Fibroblast of the aortic adventitia (primary cell): Measurements from ENCODE around the gene ATP11A. TPM values are rescaled to one million over a fixed set of nuclear protein-coding genes. Genes with fewer than 3 reads are reported as not detected.

ENCODE experiments used
- DNase-seq: peaks from one replicate; pipeline ENCODE4 v3.0.0-alpha.2; 2010; ENCODE audit warnings: low read depth
- H3K4me3 ChIP-seq: 2 replicates; pipeline ENCODE4 v1.5.1; 2011; ENCODE audit warnings: low read depth, mild to moderate bottlenecking, control low read depth, low read length, moderate library complexity
- total RNA-seq: library from RNA; depleted of rRNA; stranded (reverse); fragments of >200 nt; gene quantifications from 2 replicates; pipeline ENCODE4 v1.2.3, GENCODE V29; 2012; ENCODE audit warnings: low replicate concordance
- TF ChIP-seq, protein P1 (sequence below): IDR thresholded peaks from 2 replicates; pipeline ENCODE4 v1.5.1; 2011; ENCODE audit warnings: mild to moderate bottlenecking, low read length, control low read depth, inconsistent platforms; ENCODE audit not compliant: insufficient read depth

Gene ATP11A
- 8.9 and 14.0 TPM in 2 replicates for total RNA-seq

DNA sequence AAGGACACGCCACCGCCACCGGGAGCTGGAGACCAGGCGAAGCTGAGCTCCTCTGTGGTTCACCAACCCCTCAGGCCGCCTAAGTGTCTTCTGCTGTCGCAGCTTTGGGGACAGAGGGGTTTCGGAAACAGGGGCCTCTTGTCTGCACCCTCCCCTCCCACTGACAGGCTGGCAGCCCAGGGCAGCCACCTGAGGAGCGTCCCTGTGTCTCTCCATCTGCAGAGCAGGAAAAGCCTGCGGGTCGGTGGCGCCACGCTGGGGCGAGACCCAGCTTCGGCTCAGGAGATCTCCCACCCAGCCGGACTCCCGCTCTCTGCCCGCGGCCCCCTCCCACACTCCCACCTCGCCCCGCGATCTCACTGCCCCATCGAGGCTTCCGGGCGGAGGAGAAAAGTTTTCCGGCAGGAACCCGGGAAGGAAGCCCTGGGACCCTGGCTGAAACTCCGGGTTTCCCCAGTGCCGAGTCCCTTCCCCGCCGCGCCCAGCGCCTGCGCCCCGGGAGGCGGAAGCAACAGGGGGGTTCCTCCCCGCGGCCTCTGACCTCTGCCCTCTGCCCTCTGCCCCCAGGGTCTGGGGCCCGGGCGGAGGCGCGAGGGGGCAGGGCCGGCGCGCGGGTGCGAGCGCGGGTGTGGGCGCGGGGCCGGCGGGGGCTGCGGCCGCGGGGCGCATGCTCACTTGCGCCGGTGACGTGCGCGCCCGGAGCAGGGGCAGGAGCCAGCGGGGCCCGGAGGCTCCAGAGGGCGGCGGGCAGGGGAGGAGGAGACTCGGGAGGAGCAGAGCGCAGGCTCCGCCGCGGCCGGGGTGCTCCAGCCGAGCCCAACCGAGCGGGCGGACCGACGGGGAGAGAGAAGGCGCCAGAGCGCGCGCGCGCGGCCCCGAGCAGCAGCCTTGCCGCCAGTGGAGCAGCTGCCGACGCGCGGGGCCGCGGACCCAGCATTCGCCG, at the start of gene ATP11A:
ATP11A (plus strand) TSS at position 736 of the 943 bp plus-strand sequence. CDS start 379 bp downstream, outside the sequence.
- TF ChIP-seq, protein P1, sequence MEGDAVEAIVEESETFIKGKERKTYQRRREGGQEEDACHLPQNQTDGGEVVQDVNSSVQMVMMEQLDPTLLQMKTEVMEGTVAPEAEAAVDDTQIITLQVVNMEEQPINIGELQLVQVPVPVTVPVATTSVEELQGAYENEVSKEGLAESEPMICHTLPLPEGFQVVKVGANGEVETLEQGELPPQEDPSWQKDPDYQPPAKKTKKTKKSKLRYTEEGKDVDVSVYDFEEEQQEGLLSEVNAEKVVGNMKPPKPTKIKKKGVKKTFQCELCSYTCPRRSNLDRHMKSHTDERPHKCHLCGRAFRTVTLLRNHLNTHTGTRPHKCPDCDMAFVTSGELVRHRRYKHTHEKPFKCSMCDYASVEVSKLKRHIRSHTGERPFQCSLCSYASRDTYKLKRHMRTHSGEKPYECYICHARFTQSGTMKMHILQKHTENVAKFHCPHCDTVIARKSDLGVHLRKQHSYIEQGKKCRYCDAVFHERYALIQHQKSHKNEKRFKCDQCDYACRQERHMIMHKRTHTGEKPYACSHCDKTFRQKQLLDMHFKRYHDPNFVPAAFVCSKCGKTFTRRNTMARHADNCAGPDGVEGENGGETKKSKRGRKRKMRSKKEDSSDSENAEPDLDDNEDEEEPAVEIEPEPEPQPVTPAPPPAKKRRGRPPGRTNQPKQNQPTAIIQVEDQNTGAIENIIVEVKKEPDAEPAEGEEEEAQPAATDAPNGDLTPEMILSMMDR: no peak
- peak; percentile 89 for DNase-seq
- H3K4me3 ChIP-seq: peak within 1 kb of the TSS; percentile 74

DNA sequence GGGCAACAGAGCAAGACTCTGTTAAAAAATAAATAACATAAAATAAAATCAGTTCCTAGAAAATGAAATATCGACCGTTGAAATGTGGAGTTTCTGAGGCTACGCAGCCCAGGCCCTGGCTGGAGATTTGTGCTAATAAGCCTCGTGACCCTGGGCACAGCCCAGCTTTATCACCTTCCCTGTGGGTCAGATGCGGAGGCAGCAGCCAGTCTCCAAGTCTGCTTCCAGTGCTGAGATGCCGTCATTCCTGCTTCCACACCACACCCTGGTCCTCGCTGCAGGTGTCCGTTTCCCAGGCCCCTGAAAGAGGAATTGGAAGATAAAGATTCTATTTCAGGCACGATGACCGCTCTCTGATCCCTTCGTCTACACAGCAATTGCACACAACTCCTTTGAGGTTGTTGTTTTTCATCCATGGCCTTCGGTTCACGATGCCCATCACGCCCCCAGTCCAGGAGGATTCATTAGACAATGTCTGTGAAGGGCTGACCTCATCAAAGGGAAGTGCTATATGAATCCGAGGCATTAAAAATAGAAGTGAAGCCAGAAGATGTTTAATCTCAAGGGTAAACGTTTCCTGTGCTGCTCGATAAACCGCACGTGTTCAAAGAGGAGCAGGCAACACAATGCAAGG, 48.3 kb upstream of the ATP11A start:
- no peak overlapping the region for H3K4me3 ChIP-seq
- no peak for DNase-seq
- TF ChIP-seq, protein P1: no peak

GRCh38 chr13:112642090-112642460, 47.8 kb upstream of the ATP11A start:
- TF ChIP-seq, protein P1: no peak
- DNase-seq: no peak
- H3K4me3 ChIP-seq: no peak overlapping the region

- no peak for DNase-seq
- H3K4me3 ChIP-seq: no peak overlapping the region
- TF ChIP-seq, protein P1: no peak
Observed at GRCh38 chr13:112643759-112644459, 45.9 kb upstream of the ATP11A start.

GRCh38 chr13:112645327-112645914, 44.4 kb upstream of the ATP11A start:
- no peak for DNase-seq
- TF ChIP-seq, protein P1: no peak
- H3K4me3 ChIP-seq: no peak overlapping the region

GRCh38 chr13:112647256-112647655, 42.6 kb upstream of the ATP11A start:
- no peak for DNase-seq
- no peak overlapping the region for H3K4me3 ChIP-seq
- TF ChIP-seq, protein P1: no peak
